K562 (cell line): ENCODE results near the gene KLHL22. TPM values are rescaled to one million over a fixed set of nuclear protein-coding genes. Genes with fewer than 3 reads are reported as not detected.

ENCODE experiments used
- ATAC-seq: fragments of 200-7000 bp; cut with Tn5 transposase; 3 replicates; pipeline ENCODE4 v1.9.1; 2020; ENCODE audit warnings: moderate library complexity
- BruUV-seq: library from RNA; stranded (reverse); fragments of 400-500 nt; replicated peaks from 2 replicates; lab custom pipeline; 2021; lab: Mats Ljungman, UMichigan
- CTCF ChIA-PET: fragments of 300-600 bp; formaldehyde crosslinking; extraction: SDS; loops from one replicate; lab custom pipeline; 2021; ENCODE audit warnings: low intra/inter-chr PET ratio; lab: Yijun Ruan, JAX
- POLR2A ChIA-PET: fragments of 300-600, 350-650 bp; sonication (Branson Sonifier 250); formaldehyde crosslinking; extraction: SDS; loops from one replicate; lab custom pipeline; 2021; ENCODE audit warnings: antibody characterized with exemption, inconsistent platforms; lab: Yijun Ruan, JAX
- DNase-seq, 4 experiments: peaks; one replicate each; pipeline versions ENCODE4 v3.0.0 to v3.0.0-alpha.2; 2011 to 2018; ENCODE audit warnings: low spot score in 3 of 4, mixed read lengths in 3 of 4; ENCODE audit errors: extremely low read depth in 1 of 4
- FAIRE-seq: peaks from 2 replicates; lab custom pipeline; 2011; peaks lifted over from hg19 to GRCh38; lab: Jason Lieb, UNC
- H2AFZ ChIP-seq: 2 replicates; pipeline ENCODE4 v1.6.0; 2011; ENCODE audit warnings: low read depth, low read length, control low read depth, inconsistent platforms
- H3K27ac ChIP-seq: fragments of 200-600 bp; 3 replicates; pipeline ENCODE4 v1.8.0; 2011; ENCODE audit warnings: low read depth, mild to moderate bottlenecking, control low read depth, inconsistent platforms, low read length, moderate library complexity, mixed read lengths; ENCODE audit errors: extremely low read depth
- H3K27me3 ChIP-seq, 2 experiments: fragments of 300-600 bp in 1 of 2; 2 replicates in 1 of 2; 3 replicates in 1 of 2; pipeline versions ENCODE4 v1.6.0 to v1.8.0; 2011; ENCODE audit warnings: inconsistent platforms in 2 of 2, low read length in 2 of 2, mild to moderate bottlenecking in 1 of 2, mixed read lengths in 1 of 2, moderate library complexity in 1 of 2; ENCODE audit not compliant: control insufficient read depth in 2 of 2, insufficient read depth in 2 of 2
- H3K36me3 ChIP-seq: fragments of 300-600 bp; 3 replicates; pipeline ENCODE4 v1.8.0; 2011; ENCODE audit warnings: mild to moderate bottlenecking, low read length, inconsistent platforms; ENCODE audit not compliant: control insufficient read depth, insufficient read depth
- H3K4me1 ChIP-seq, 2 experiments: fragments of 200-600 bp in 1 of 2; replicated peaks in 1 of 2; 2 replicates in 1 of 2; 3 replicates in 1 of 2; pipeline versions ENCODE4 v1.5.1 to v1.8.0; 2011; ENCODE audit warnings: inconsistent platforms in 2 of 2, low read length in 2 of 2, mild to moderate bottlenecking in 1 of 2, mixed read lengths in 1 of 2, moderate library complexity in 1 of 2; ENCODE audit not compliant: control insufficient read depth in 2 of 2, insufficient read depth in 2 of 2
- H3K4me2 ChIP-seq: 2 replicates; pipeline ENCODE4 v1.6.1; 2011; ENCODE audit warnings: low read length, control low read depth, inconsistent platforms, mixed read lengths; ENCODE audit not compliant: insufficient read depth
- H3K4me3 ChIP-seq: fragments of 200-600 bp; sonication (generic), shearing (Covaris generic); 2 replicates; pipeline ENCODE4 v1.5.1; 2016; ENCODE audit warnings: control low read depth, inconsistent platforms
- H3K79me2 ChIP-seq: fragments of 200-600 bp; 3 replicates; pipeline ENCODE4 v1.8.0; 2011; ENCODE audit warnings: low read length, inconsistent platforms; ENCODE audit not compliant: control insufficient read depth, insufficient read depth
- H3K9ac ChIP-seq, 2 experiments: 2 replicates each; pipeline versions ENCODE4 v1.6.0 to v1.6.1; 2011; ENCODE audit warnings: low read depth in 2 of 2, low read length in 2 of 2, control low read depth in 1 of 2, inconsistent platforms in 1 of 2, mild to moderate bottlenecking in 1 of 2, mixed read lengths in 1 of 2; ENCODE audit not compliant: insufficient read depth in 1 of 2
- H3K9me1 ChIP-seq: one replicate; pipeline ENCODE4 v1.6.0; 2011; ENCODE audit warnings: inconsistent platforms, mild to moderate bottlenecking, low read length, moderate library complexity; ENCODE audit not compliant: control insufficient read depth, insufficient read depth
- H3K9me3 ChIP-seq: replicated peaks from 2 replicates; pipeline ENCODE4 v1.5.1; 2011; ENCODE audit warnings: low read depth, low read length, inconsistent platforms; ENCODE audit not compliant: control insufficient read depth, insufficient read depth
- H4K20me1 ChIP-seq: replicated peaks from 2 replicates; pipeline ENCODE4 v1.6.1; 2011; ENCODE audit warnings: low read length, inconsistent platforms, mixed read lengths; ENCODE audit not compliant: control insufficient read depth, insufficient read depth
- ATF1 ChIP-seq, 2 experiments: fragments of 450-650 bp in 1 of 2; IDR thresholded peaks; 2 replicates each; pipeline ENCODE4 v1.6.1; 2016; ENCODE audit warnings: missing compliant biosample characterization in 1 of 2, missing genetic modification characterization in 1 of 2
- EHMT2 ChIP-seq: fragments of 450-650 bp; IDR thresholded peaks from 2 replicates; pipeline ENCODE4 v1.6.1; 2018; ENCODE audit warnings: antibody characterized with exemption
- HDAC1 ChIP-seq, 2 experiments: fragments of 450-650 bp; IDR thresholded peaks; 2 replicates each; pipeline ENCODE4 v1.6.1; 2016 to 2017; ENCODE audit warnings: inconsistent platforms in 1 of 2, mild to moderate bottlenecking in 1 of 2, moderate library complexity in 1 of 2
- HDAC6 ChIP-seq: IDR thresholded peaks from 2 replicates; pipeline ENCODE4 v1.6.1; 2012; ENCODE audit warnings: low read depth, mild to moderate bottlenecking, control low read depth, inconsistent platforms, low read length, moderate library complexity
- IRF2 ChIP-seq: sonication (generic); formaldehyde crosslinking; IDR thresholded peaks from 2 replicates; pipeline ENCODE4 v1.8.1; 2022; ENCODE audit warnings: mild to moderate bottlenecking, missing genetic modification reagents
- OTX1 ChIP-seq: fragments of 450-650 bp; formaldehyde crosslinking; IDR thresholded peaks from 2 replicates; pipeline ENCODE4 v1.4.0; 2022; ENCODE audit warnings: mild to moderate bottlenecking
- RAD21 ChIP-seq, 2 experiments: fragments of 250-450 bp in 1 of 2; fragments of 450-650 bp in 1 of 2; sonication (Bioruptor Pico) in 1 of 2; formaldehyde crosslinking in 1 of 2; IDR thresholded peaks in 1 of 2; conservative IDR thresholded peaks in 1 of 2; 2 replicates each; pipeline versions ENCODE4 v1.4.0 to v1.8.0; 2020 to 2022; ENCODE audit warnings: mild to moderate bottlenecking in 2 of 2, moderate library complexity in 1 of 2
- SLC30A9 ChIP-seq: fragments of 250-450 bp; sonication (Bioruptor Pico); IDR thresholded peaks from 2 replicates; pipeline ENCODE4 v1.8.0; 2022; ENCODE audit warnings: mild to moderate bottlenecking, moderate library complexity
- SRSF1 ChIP-seq: fragments of 200-400 bp; formaldehyde crosslinking; IDR thresholded peaks from 2 replicates; pipeline ENCODE4 v1.6.1; 2017; ENCODE audit warnings: mild to moderate bottlenecking, low read depth, low read length, moderate library complexity
- ZNF184 ChIP-seq: sonication (generic); formaldehyde crosslinking; IDR thresholded peaks from 2 replicates; pipeline ENCODE4 v1.5.0; 2020; ENCODE audit warnings: missing genetic modification reagents
- ZNF282 ChIP-seq: sonication (generic); formaldehyde crosslinking; IDR thresholded peaks from 2 replicates; pipeline ENCODE4 v1.8.1; 2023; ENCODE audit warnings: missing genetic modification reagents
- WGBS: fragments of 100-300 bp; shearing (Covaris generic); methylation state at CpG from one replicate; pipeline ENCODE4 v1.1.6; 2016; ENCODE audit warnings: low coverage, mixed read lengths; ENCODE audit not compliant: insufficient coverage; ENCODE audit errors: missing lambda C conversion rate; 5-methylcytosine and 5-hydroxymethylcytosine counted together
- in situ Hi-C: fragments of 300-500 bp; cut with MboI; formaldehyde crosslinking; loops from 4 replicates; pipeline ENCODE4 v1.15.0; 2018; ENCODE audit warnings: inconsistent platforms, mixed read lengths
- intact Hi-C: fragments of 100-400 bp; cut with micrococcal nuclease; formaldehyde crosslinking; loops from 2 replicates; pipeline ENCODE4 v1.14.2; 2022
- polyA plus RNA-seq, 8 experiments: library from polyadenylated mRNA; depleted of rRNA in 4 of 8; stranded (reverse) in 5 of 8; unstranded in 3 of 8; fragments of >200 nt; fragmentation: Nextera tagmentation in 2 of 8; fragmentation: Illumina TruSeq in 1 of 8; extraction: Ambion mirVana in 2 of 8; extraction: Trizol in 1 of 8; gene quantifications; 2 replicates each; pipeline versions ENCODE4 v1.2.1 to v1.2.3, GENCODE V29; 2011 to 2014; ENCODE audit warnings: inconsistent platforms in 1 of 8, missing spikeins in 1 of 8
- total RNA-seq, 7 experiments: library from RNA; depleted of rRNA in 6 of 7; stranded (reverse); fragments of >200 nt in 6 of 7; fragmentation: Illumina TruSeq in 2 of 7; extraction: Trizol in 2 of 7; gene quantifications; 2 replicates each; pipeline versions ENCODE4 v1.2.1 to v1.2.3, GENCODE V29; 2011 to 2021; ENCODE audit warnings: low replicate concordance in 1 of 7
- TF ChIP-seq, protein P1 (sequence below): fragments of 250-450 bp; sonication (Bioruptor Pico); IDR thresholded peaks from 2 replicates; pipeline ENCODE4 v1.9.0; 2021; ENCODE audit warnings: mild to moderate bottlenecking, inconsistent platforms
- TF ChIP-seq, protein P2 (sequence below): IDR thresholded peaks from 2 replicates; pipeline ENCODE4 v1.6.1; 2016; ENCODE audit warnings: missing genetic modification characterization, missing compliant biosample characterization
- TF ChIP-seq, protein P3 (sequence below): fragments of 450-650 bp; formaldehyde crosslinking; IDR thresholded peaks from 2 replicates; pipeline ENCODE4 v1.4.0; 2022; ENCODE audit warnings: missing genetic modification characterization

KLHL22 gene
- total and polyA plus RNA-seq, 9 of the 15 experiments (the other 6 are each of a cell fraction or from before 2014, with no cell fraction given), result 1.3 to 25.6 (median 15.2) TPM

DNA sequence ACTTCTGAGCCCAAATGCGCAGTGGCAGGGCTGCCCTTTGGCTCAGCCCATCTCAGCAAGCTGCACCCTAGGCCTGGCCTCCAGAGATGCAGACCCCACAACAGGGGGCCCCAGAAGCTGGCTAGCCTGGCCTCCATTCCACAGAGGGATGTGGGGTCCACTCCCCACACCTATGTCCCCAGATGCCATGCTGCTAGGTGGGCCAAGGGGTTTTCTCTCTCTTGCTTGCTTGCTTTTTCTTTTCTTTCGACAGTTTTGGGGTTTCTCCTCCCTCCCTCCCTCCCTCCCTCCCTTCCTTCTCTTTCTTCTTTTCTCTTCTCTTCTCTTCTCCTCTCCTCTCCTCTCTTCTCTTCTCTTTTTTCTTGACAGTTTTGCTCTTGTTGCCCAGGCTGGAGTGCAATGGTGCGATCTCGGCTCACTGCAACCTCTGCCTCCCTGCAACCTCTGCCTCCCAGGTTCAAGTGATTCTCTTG lies 67.6 kb downstream of the KLHL22 start:
- Histone ChIP-seq H3K36me3 (no peaks in the 10 kb centered on the region), H3K27ac (no peak overlapping the region), H3K9ac (no peak overlapping the region), H2AFZ (no peak overlapping the region), H3K9me1 (peaks cover 8% of the 10 kb centered on the region), H3K79me2 (no peaks in the 10 kb centered on the region), H3K4me1 (peaks cover 12 to 68% of the 10 kb centered on the region in 2 experiments), H3K27me3 (peaks cover 38 to 70% of the 10 kb centered on the region in 2 experiments; a peak in 4 of 5 replicates), H3K4me3 (no peak overlapping the region), H3K4me2 (no peak overlapping the region), H4K20me1 (peaks cover 37% of the 10 kb centered on the region; the same call in 1 of the 2 replicates), H3K9me3 (no peaks in the 10 kb centered on the region)
- DNase-seq (no peak), FAIRE-seq (no peak), ATAC-seq (no peak)
- TF ChIP-seq ATF1 (CRISPR knock-in tag; IDR thresholded peaks at IDR 0.05) (peak; percentile 8; the same call in 1 of the 2 replicates), ATF1 (tag; IDR thresholded peaks at IDR 0.05) (no peak), ZNF184 (no peak), SLC30A9 (no peak), SRSF1 (no peak), IRF2 (0 out of 2 replicates have a peak, but pooled peaks have one; percentile 66), OTX1 (0 out of 2 replicates have a peak, but pooled peaks have one; percentile 43), EHMT2 (0 out of 2 replicates have a peak, but pooled peaks have one; percentile 16), HDAC1 (IDR thresholded peaks at IDR 0.05) (0 out of 4 replicates have a peak, but pooled peaks of 1 of the 2 experiments have one; percentile 18), HDAC6 (0 out of 2 replicates have a peak, but pooled peaks have one; percentile 58), ZNF282 (CRISPR knock-in tag) (peak; percentile 76; the same call in 1 of the 2 replicates), RAD21 (CRISPR knock-in tag; conservative IDR thresholded peaks at IDR 0.05 in 1 of 2, IDR thresholded peaks at IDR 0.05 in 1 of 2) (no peak)
- TF ChIP-seq, protein P1, sequence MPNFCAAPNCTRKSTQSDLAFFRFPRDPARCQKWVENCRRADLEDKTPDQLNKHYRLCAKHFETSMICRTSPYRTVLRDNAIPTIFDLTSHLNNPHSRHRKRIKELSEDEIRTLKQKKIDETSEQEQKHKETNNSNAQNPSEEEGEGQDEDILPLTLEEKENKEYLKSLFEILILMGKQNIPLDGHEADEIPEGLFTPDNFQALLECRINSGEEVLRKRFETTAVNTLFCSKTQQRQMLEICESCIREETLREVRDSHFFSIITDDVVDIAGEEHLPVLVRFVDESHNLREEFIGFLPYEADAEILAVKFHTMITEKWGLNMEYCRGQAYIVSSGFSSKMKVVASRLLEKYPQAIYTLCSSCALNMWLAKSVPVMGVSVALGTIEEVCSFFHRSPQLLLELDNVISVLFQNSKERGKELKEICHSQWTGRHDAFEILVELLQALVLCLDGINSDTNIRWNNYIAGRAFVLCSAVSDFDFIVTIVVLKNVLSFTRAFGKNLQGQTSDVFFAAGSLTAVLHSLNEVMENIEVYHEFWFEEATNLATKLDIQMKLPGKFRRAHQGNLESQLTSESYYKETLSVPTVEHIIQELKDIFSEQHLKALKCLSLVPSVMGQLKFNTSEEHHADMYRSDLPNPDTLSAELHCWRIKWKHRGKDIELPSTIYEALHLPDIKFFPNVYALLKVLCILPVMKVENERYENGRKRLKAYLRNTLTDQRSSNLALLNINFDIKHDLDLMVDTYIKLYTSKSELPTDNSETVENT, result peak; percentile 71; the same call in 1 of the 2 replicates
- TF ChIP-seq, protein P2, sequence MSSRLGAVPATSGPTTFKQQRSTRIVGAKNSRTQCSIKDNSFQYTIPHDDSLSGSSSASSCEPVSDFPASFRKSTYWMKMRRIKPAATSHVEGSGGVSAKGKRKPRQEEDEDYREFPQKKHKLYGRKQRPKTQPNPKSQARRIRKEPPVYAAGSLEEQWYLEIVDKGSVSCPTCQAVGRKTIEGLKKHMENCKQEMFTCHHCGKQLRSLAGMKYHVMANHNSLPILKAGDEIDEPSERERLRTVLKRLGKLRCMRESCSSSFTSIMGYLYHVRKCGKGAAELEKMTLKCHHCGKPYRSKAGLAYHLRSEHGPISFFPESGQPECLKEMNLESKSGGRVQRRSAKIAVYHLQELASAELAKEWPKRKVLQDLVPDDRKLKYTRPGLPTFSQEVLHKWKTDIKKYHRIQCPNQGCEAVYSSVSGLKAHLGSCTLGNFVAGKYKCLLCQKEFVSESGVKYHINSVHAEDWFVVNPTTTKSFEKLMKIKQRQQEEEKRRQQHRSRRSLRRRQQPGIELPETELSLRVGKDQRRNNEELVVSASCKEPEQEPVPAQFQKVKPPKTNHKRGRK (tag), result peak; percentile 91
- TF ChIP-seq, protein P3, sequence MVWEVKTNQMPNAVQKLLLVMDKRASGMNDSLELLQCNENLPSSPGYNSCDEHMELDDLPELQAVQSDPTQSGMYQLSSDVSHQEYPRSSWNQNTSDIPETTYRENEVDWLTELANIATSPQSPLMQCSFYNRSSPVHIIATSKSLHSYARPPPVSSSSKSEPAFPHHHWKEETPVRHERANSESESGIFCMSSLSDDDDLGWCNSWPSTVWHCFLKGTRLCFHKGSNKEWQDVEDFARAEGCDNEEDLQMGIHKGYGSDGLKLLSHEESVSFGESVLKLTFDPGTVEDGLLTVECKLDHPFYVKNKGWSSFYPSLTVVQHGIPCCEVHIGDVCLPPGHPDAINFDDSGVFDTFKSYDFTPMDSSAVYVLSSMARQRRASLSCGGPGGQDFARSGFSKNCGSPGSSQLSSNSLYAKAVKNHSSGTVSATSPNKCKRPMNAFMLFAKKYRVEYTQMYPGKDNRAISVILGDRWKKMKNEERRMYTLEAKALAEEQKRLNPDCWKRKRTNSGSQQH (CRISPR knock-in tag), result peak; percentile 67; the same call in 1 of the 2 replicates
- ChIA-PET POLR2A (interaction anchor here (0.5 to 3.4 kb wide), 16 partner anchors 9 to 169 kb away, joined by 3 to 25 read pairs (median 4); no protein-coding TSS in a partner anchor), CTCF (no interaction called here)
- no TSS peak for BruUV-seq
- WGBS, result 13% methylated on average over 3 of the region's 4 CpGs
- in situ Hi-C loops, result no loop called here
- intact Hi-C loops, result no loop called here
